Hepatocyte (in vitro differentiated cells): ENCODE data around the gene SGTA. TPM values are rescaled to one million over a fixed set of nuclear protein-coding genes. Genes with fewer than 3 reads are reported as not detected.

Source experiments
- DNase-seq: peaks from one replicate; pipeline ENCODE4 v3.0.0-alpha.2; 2016; ENCODE audit warnings: low spot score
- H2AFZ ChIP-seq: fragments of 200-600 bp; sonication (generic); 2 replicates; pipeline ENCODE4 v1.6.0; 2016; ENCODE audit warnings: antibody characterized with exemption, mild to moderate bottlenecking
- H3K27ac ChIP-seq: fragments of 200-600 bp; sonication (generic); 2 replicates; pipeline ENCODE4 v1.5.1; 2016; ENCODE audit warnings: mild to moderate bottlenecking
- H3K27me3 ChIP-seq: fragments of 200-600 bp; sonication (generic); 2 replicates; pipeline ENCODE4 v1.6.1; 2016
- H3K36me3 ChIP-seq: fragments of 200-600 bp; sonication (generic); replicated peaks from 2 replicates; pipeline ENCODE4 v1.5.1; 2016; ENCODE audit warnings: low read depth; ENCODE audit not compliant: insufficient read depth
- H3K4me1 ChIP-seq: fragments of 200-600 bp; sonication (generic); 2 replicates; pipeline ENCODE4 v1.5.1; 2016; ENCODE audit warnings: mild to moderate bottlenecking, moderate library complexity; ENCODE audit not compliant: insufficient read depth
- H3K4me2 ChIP-seq: fragments of 200-600 bp; sonication (generic); 2 replicates; pipeline ENCODE4 v1.6.0; 2016
- H3K4me3 ChIP-seq: fragments of 200-600 bp; sonication (generic); 2 replicates; pipeline ENCODE4 v1.5.1; 2016; ENCODE audit warnings: mild to moderate bottlenecking
- H3K79me2 ChIP-seq: fragments of 200-600 bp; sonication (generic); 2 replicates; pipeline ENCODE4 v1.6.0; 2017; ENCODE audit warnings: mild to moderate bottlenecking
- H3K9me2 ChIP-seq: fragments of 200-600 bp; sonication (generic); replicated peaks from 2 replicates; pipeline ENCODE4 v1.6.0; 2017; ENCODE audit warnings: mild to moderate bottlenecking; ENCODE audit not compliant: insufficient read depth
- H3K9me3 ChIP-seq: fragments of 200-600 bp; sonication (generic); 2 replicates; pipeline ENCODE4 v1.5.1; 2016; ENCODE audit warnings: low read depth, mild to moderate bottlenecking
- H4K20me1 ChIP-seq: fragments of 200-600 bp; sonication (generic); 2 replicates; pipeline ENCODE4 v1.6.0; 2016; ENCODE audit warnings: mild to moderate bottlenecking; ENCODE audit not compliant: insufficient read depth, poor library complexity, severe bottlenecking
- EZH2 ChIP-seq: fragments of 200-600 bp; sonication (generic); IDR thresholded peaks from 2 replicates; pipeline ENCODE4 v1.6.1; 2016; ENCODE audit warnings: antibody characterized with exemption, mild to moderate bottlenecking, borderline replicate concordance
- EZH2phosphoT487 ChIP-seq: fragments of 200-600 bp; sonication (generic); IDR thresholded peaks from one replicate; pipeline ENCODE4 v1.6.1; 2018; ENCODE audit warnings: antibody characterized with exemption, mild to moderate bottlenecking, low read depth, moderate library complexity; ENCODE audit not compliant: unreplicated experiment, severe bottlenecking
- WGBS: methylation state at CpG from one replicate; pipeline ENCODE4 v1.1.6; 2016; ENCODE audit warnings: low lambda C conversion rate; ENCODE audit errors: missing lambda C conversion rate; 5-methylcytosine and 5-hydroxymethylcytosine counted together
- polyA plus RNA-seq: library from polyadenylated mRNA; unstranded; fragments of >200 nt; fragmentation: Nextera tagmentation; extraction: Ambion mirVana; gene quantifications from 2 replicates; pipeline ENCODE4 v1.2.1, GENCODE V29; 2016
- total RNA-seq: library from RNA; depleted of rRNA; stranded (reverse); fragments of >200 nt; gene quantifications from 2 replicates; pipeline ENCODE4 v1.2.3, GENCODE V29; 2014
- TF ChIP-seq, protein P1 (sequence below): fragments of 200-600 bp; sonication (generic); IDR thresholded peaks from 2 replicates; pipeline ENCODE4 v1.5.1; 2016; ENCODE audit warnings: antibody characterized with exemption, mild to moderate bottlenecking; ENCODE audit not compliant: poor library complexity

Gene SGTA
- total and polyA plus RNA-seq, 2 experiments from 2014 or later, result 37.4 to 62.8 TPM

DNA sequence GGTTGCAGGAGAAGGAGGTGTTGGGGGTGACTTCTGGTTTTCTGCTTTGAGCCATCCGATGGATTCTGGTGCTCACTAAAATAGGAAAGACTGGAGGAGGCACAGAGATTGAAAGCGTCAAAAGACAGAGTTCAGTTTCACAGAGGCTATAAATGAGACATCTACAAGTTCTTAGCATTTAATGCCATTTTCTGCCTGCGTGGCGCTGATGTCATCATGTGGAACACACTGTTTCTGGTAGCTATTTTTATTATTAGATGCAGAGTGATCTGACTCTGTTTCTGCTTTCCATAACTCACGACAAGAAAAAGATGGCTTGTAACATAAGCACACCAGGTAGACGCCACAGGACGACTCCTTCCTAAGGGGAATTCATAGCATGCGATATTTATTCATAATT, 40.0 kb downstream of the SGTA start:
- Histone ChIP-seq H3K27me3 (no peaks in the 10 kb centered on the region), H3K4me3 (no peak overlapping the region), H4K20me1 (no peaks in the 10 kb centered on the region), H3K27ac (no peak overlapping the region), H2AFZ (no peak overlapping the region), H3K4me1 (no peaks in the 10 kb centered on the region), H3K36me3 (no peaks in the 10 kb centered on the region), H3K9me2 (no peaks in the 10 kb centered on the region), H3K79me2 (peaks cover 4% of the 10 kb centered on the region), H3K4me2 (no peak overlapping the region), H3K9me3 (no peaks in the 10 kb centered on the region)
- WGBS, result 76% methylated on average over 8 of the region's 8 CpGs
- no peak for DNase-seq
- TF ChIP-seq, protein P1, sequence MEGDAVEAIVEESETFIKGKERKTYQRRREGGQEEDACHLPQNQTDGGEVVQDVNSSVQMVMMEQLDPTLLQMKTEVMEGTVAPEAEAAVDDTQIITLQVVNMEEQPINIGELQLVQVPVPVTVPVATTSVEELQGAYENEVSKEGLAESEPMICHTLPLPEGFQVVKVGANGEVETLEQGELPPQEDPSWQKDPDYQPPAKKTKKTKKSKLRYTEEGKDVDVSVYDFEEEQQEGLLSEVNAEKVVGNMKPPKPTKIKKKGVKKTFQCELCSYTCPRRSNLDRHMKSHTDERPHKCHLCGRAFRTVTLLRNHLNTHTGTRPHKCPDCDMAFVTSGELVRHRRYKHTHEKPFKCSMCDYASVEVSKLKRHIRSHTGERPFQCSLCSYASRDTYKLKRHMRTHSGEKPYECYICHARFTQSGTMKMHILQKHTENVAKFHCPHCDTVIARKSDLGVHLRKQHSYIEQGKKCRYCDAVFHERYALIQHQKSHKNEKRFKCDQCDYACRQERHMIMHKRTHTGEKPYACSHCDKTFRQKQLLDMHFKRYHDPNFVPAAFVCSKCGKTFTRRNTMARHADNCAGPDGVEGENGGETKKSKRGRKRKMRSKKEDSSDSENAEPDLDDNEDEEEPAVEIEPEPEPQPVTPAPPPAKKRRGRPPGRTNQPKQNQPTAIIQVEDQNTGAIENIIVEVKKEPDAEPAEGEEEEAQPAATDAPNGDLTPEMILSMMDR, result no peak
- no peak for TF ChIP-seq EZH2phosphoT487
- no peak for TF ChIP-seq EZH2

DNA sequence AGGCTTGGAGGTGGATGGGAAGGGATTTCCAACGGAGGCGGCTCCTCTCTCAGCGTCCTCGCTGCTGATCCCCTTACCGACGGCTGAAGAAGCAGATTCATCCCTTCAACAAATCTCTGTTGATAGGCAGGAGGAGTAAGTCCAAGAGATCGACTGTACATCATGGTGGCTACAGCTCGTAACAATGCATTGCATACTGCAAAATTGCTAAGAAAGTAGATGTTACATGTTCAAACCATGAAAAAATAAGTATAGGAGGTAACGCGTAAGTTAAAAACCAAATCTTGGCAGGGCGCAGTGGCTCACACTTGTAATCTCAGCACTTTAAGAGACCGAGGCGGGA, 42.8 kb downstream of the SGTA start:
- Histone ChIP-seq H3K79me2 (peaks cover 4% of the 10 kb centered on the region), H4K20me1 (no peaks in the 10 kb centered on the region), H3K36me3 (no peaks in the 10 kb centered on the region), H3K4me3 (no peak overlapping the region), H3K4me1 (no peaks in the 10 kb centered on the region), H3K27ac (no peak overlapping the region), H3K4me2 (no peak overlapping the region), H3K27me3 (no peaks in the 10 kb centered on the region), H3K9me2 (no peaks in the 10 kb centered on the region), H2AFZ (no peak overlapping the region), H3K9me3 (no peaks in the 10 kb centered on the region)
- TF ChIP-seq EZH2 (no peak), EZH2phosphoT487 (no peak)
- TF ChIP-seq, protein P1, result no peak
- DNase-seq, result no peak
- 51% methylated on average over 13 of the region's 13 CpGs for WGBS

DNA sequence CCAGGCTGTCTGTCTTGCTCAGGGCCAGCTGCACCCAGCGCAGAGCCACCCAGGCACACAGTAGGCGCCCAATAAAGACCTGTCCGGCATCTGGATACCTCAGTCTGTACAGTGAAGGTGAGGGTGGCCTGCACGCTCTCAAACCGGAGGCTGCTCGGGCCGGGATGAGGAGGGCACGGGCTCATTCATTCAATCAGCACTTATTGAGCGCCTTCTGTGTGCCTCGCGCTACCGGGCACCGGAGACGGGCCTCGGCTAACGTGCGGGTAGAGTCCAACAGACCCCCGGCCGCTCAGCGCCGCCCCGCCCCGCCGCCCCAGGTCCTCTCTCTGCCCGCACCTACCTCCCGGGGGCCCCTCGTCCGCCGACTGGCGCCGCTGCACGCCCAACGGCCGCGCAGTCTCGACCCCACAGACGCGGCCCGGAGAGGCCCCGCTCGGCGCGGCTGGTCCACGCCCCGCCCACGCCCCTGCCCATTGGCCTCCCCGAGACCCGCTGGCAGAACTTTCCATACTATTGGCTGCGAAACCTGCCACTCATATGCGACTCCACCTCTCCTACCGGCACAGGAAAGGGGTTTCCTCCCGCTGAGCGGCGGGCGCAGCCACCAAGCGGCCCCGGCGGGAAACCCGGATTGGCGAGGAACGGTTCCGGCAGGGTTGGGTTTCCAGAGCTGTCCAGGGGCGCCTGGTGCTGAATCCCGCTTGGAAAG, 43.3 kb downstream of the SGTA start, which contains the start of gene SLC39A3:
SLC39A3 (minus strand) TSS at position 416 of the 712 bp plus-strand sequence. CDS start 2,760 bp downstream, outside the sequence.
- no peaks in the 10 kb centered on the region for H3K9me3 ChIP-seq
- no peaks in the 10 kb centered on the region for H3K27me3 ChIP-seq
- peak within 1 kb of the TSS; percentile 77 for H2AFZ ChIP-seq
- peaks cover 4% of the 10 kb centered on the region for H3K79me2 ChIP-seq
- DNase-seq, result peak; percentile 98
- no peak within 1 kb of the TSS for H3K27ac ChIP-seq
- no peaks in the 10 kb centered on the region for H3K4me1 ChIP-seq
- TF ChIP-seq EZH2phosphoT487, result no peak
- TF ChIP-seq, protein P1, result no peak
- TF ChIP-seq EZH2, result no peak
- peak within 1 kb of the TSS; percentile 91 for H3K4me2 ChIP-seq
- H4K20me1 ChIP-seq, result no peaks in the 10 kb centered on the region
- no peaks in the 10 kb centered on the region for H3K36me3 ChIP-seq
- H3K4me3 ChIP-seq, result peak within 1 kb of the TSS; percentile 81
- WGBS, result 1% methylated on average over 49 of the region's 64 CpGs
- no peaks in the 10 kb centered on the region for H3K9me2 ChIP-seq
